Stimulated activated CD8-positive, alpha-beta memory T cell treated with anti-CD3 and anti-CD28 coated beads, Interleukin-7, amount 100 ng/mL, for 48 hours (primary cell): ENCODE results near the gene FRY.

Experiments used
- DNase-seq, 2 donors: peaks; one replicate each; pipeline ENCODE4 v3.0.0-alpha.2; 2020; ENCODE audit warnings: low read depth in 1 of 2; ENCODE audit errors: extremely low read depth in 1 of 2

The FRY gene

GRCh38 chr13:32208860-32209259 lies 177.3 kb downstream of the FRY start:
- DNase-seq, result no peak

GRCh38 chr13:32209652-32210051 lies 178.1 kb downstream of the FRY start:
- no peak for DNase-seq

DNA sequence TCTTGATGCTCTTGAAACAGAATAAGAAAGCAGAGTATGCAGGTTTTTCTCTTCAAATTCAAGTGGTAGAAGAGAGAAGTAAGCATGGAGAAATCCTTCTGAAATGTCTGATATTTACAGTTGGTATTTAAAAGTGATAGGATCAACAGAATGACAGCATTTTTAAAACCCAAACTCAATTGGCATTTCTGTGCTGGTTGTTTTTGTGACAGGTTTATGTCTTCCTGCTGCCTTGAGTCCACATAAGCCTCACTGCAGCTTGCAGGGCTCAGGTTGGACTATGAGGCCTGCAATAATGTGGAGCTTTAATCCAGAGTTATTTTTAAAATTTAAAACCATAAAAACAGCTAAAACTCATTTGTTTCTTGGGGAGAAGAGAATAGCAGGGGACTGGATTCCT lies 178.5 kb downstream of the FRY start:
- DNase-seq, result no peak

DNA sequence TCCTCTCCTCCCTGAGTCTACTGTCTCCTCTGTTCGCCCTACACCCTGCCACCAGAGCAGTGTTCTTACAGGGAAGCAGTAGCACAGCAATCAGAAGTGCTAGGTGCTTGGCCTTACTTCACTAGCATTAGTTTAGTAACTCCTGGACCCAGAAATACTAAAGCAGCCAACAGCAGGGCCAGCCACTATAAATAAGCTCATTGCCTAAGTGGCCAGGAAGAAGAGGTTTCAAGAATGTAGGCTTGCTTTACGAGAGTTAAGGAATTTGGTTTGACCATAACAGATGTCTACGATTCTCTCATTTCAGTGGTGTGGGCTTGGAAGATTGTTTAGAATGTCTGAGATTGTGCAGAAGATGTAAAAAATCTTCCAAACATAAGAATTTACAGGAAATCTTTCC lies 180.2 kb downstream of the FRY start:
- DNase-seq, result no peak

- DNase-seq, result no peak
Measured at GRCh38 chr13:32212421-32212820, 180.8 kb downstream of the FRY start.

- no peak for DNase-seq
Measured at GRCh38 chr13:32213626-32214025, 182.1 kb downstream of the FRY start.

DNA sequence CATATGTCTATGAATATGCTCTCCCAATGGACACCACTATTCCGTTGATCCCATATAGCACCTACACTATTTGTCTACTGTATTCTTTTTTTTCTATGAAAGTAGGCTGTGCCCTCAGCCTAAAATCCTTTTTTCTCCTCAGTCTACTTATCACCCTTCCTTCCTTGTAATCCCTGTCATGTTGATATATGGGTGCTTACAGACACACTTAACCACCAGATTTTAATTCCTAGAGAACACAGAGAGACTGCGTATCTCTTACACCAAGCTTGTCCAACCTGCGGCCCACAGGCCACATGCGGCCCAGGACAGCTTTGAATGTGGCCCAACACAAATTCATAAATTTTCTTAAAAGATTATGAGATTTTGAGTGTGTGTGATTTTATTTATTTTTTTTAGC lies 182.5 kb downstream of the FRY start:
- DNase-seq, result no peak

DNA sequence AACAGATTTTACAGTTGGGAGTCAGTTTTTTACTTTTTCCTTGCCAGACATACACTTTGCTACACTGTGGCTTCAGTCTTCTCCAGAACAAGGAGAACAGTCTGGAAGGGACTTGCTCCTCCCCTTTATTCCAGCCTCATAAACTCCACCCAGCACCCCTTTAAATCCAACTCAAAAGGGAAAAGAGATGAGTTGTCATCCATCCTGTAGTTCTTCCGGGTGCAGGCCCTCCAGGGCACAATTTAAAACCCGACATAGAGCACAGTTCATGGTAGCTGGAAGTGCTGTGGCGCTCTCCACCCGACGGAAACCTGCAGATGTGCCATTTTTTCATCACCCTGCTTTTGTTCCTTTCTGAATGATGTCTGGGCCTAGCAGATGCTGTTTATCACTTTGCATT lies 184.7 kb downstream of the FRY start:
- DNase-seq, result no peak

DNA sequence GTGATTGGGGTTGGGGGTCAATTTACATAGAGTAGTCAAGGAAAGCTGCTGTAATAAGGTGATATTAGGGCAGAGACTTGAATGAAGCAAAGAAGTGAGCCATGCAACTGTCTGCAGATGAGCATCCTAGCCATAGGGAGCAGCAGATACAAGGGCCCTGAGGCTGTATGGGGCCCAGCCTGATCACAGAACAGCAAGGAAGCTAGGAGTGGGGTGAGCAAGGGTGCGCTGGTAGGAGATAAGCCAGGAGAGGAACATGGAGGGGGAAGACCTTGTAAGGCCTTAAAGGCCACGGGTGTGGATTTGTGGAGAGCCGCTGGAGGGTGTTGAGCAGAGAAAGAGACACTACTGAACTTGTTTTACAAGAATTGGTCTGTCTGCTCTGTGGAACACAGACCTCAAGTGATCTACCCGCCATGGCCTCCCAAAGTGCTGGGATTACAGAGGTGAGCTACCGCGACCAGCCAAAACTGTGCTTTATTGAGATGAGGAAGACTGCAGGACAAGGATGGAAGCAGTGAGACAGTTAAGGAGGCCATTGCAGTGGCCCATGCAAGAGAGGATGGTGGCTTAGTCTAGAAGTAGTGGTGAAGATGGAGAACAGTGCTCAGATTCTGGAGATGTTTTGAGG lies 190.6 kb downstream of the FRY start:
- no peak for DNase-seq

GRCh38 chr13:32224916-32225315 lies 193.3 kb downstream of the FRY start:
- no peak for DNase-seq

- no peak for DNase-seq
Measured at GRCh38 chr13:32225481-32225931, 193.9 kb downstream of the FRY start.

GRCh38 chr13:32228330-32229041 lies 196.9 kb downstream of the FRY start:
- DNase-seq, result no peak

- DNase-seq, result no peak
Measured at GRCh38 chr13:32229443-32229842, 197.9 kb downstream of the FRY start.

GRCh38 chr13:32232263-32232662 lies 200.7 kb downstream of the FRY start:
- DNase-seq, result no peak

DNA sequence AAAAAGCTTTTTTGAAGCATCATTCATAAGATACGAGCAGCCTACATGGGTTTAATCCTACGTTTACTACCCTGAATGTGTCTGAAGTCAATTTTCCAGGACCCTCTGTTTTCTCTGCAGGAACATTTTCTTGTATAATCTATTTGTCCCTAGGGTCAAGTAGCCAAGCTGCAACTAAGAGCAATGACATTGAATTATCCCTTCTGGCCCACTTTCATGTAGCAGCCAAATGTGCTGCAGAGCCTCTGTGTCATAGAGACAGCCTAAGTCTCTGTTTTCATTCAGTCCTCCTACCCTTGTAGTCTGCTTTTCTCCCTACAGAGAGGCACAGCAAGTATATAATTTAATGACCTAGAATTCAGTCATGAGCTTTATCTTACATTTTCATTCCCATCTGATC lies 201.5 kb downstream of the FRY start:
- no peak for DNase-seq

GRCh38 chr13:32234914-32235313 lies 203.3 kb downstream of the FRY start:
- DNase-seq, result no peak

DNA sequence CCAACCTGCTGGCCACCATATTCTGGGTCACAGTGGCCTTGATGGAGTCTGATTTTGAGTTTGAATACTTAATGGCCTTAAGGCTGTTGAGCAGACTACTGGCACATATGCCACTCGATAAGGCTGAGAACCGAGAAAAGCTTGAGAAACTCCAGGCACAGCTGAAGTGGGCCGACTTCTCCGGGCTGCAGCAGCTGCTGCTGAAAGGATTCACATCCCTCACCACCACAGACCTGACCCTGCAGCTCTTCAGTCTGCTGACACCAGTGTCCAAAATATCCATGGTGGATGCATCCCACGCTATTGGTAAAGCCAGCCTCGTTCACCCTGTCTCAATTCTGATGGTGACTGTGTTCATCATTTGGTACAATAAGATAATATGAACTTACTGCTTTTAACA lies 206.1 kb downstream of the FRY start:
- DNase-seq, result no peak

GRCh38 chr13:32243695-32244094 lies 212.1 kb downstream of the FRY start:
- no peak for DNase-seq

- DNase-seq, result no peak
Measured at GRCh38 chr13:32245555-32245954, 214.0 kb downstream of the FRY start.

- peak in 1 of 2 donors; percentile 40 for DNase-seq
Measured at GRCh38 chr13:32246468-32246867, 214.9 kb downstream of the FRY start.

DNA sequence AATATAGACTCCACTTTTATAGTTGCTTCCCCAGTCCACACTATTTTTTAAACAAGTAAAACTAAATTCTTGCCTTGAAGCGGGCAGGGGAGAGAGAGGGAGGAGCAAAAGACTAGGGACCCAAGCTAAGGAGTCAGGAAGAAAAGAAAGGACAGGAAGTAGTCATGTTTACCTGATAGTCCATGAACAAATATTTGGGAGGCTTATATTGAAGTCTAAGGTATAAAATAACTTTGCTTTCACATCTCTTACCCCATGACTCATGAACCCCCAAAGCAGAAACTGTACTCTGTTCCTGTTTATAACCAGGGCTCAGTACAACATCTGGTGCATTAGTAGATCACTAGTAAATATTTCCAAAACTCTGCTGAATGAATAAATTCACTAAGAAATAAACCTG lies 216.3 kb downstream of the FRY start:
- DNase-seq, result no peak

DNA sequence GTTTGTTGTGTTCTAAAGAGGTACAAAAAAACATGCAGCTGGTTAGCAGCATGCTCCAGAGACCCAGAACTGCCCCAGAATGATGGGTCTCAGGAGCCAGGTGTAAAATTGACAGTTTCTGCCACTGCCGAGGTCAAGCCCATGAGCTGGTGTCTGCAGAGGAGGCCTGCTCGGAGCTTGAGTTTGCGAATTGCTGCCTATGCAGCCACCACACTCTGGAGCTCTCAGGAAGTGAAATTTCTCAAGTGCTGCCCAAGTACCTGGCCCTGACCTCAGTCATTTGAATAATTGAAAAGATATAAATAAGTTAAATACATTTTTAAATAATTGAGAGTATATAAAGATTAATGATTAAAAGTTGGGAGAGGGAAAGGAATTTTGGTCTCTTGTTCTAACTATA lies 217.2 kb downstream of the FRY start:
- DNase-seq, result no peak
